ENCODE results near the gene MAPRE3. TPM values are rescaled to one million over a fixed set of nuclear protein-coding genes. Genes with fewer than 3 reads are reported as not detected.

The MAPRE3 gene
- total RNA-seq, 2 experiments from 2014 or later, result 3.2 to 4.1 TPM

- no peaks in the 10 kb centered on the region for H3K4me1 Mint-ChIP-seq
- CTCF ChIA-PET, result no interaction called here
- intact Hi-C loops (cut with DNase I, micrococcal nuclease), result no loop called here
- POLR2A ChIA-PET, result no interaction called here
- no peak overlapping the region for H3K4me3 Mint-ChIP-seq
- H3K36me3 Mint-ChIP-seq (ENCODE audit: low read depth), result no peaks in the 10 kb centered on the region
- H3K27me3 Mint-ChIP-seq, result peaks cover 8% of the 10 kb centered on the region
- DNase-seq (no peak), ATAC-seq (no peak)
- no peak overlapping the region for H3K27ac Mint-ChIP-seq
- no peaks in the 10 kb centered on the region for H3K9me3 Mint-ChIP-seq (ENCODE audit: low read depth)
Measured at GRCh38 chr2:27003007-27003406, 32.6 kb downstream of the MAPRE3 start.

DNA sequence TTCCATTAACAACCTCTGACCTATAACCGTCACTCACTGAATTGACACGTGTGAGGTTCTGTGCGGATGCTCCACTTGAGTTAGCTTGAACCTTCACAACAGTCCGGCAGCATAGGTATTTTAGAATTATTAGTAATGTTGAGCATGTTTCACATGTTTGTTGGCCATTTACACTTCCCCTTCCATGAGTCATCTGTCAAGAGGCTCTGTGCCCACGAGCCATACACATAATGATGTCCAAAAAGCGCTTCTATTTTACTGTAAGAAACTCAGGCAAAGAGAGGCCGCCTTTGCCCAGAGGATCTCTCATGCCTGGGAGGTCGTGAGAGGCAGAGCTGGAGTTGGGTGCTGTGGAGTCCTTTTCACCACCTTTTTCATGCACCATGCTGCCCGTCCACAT, 33.4 kb downstream of the MAPRE3 start:
- intact Hi-C loops (cut with DNase I, micrococcal nuclease), result no loop called here
- no peak for DNase-seq

DNA sequence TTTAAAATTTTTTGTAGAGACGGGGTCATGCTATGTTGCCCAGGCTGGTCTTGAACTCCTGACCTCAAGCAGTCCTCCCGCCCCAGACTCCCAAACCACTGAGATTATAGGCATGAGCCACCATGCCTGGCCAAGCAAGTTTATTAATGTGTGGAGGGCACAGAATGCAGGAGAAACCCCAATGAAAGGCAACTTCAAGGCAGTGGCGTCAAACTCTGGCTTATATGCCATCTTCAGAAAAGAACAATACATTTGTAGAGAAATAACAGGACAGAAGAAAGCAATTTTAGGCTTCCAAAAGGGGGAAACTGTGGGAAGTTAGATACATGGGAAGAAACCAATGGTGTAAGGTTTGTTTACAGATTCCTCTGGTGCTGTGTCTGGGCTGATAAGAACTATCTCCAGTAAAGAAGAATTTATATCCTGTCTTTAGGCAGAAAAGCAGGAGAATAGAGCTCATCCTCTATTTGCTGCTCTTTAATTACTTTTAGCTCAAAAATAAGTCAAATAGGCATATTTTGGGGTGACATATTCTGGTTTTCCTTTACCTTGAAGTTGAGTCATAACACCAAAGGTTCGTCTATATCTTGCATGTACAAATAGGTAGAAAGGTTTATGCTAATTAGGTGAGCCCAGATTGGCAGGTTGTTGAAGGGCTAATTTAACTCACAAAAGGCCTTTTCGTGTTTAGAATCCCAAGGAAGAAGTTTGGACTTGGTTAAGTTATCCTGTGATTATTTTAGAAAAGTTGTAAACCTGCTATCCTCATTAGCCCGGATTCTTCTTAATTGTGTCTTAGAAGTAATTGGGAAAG, 36.4 kb downstream of the MAPRE3 start:
- no peaks in the 10 kb centered on the region for H3K36me3 Mint-ChIP-seq (ENCODE audit: low read depth)
- H3K27ac Mint-ChIP-seq, result no peak overlapping the region
- H3K9me3 Mint-ChIP-seq (ENCODE audit: low read depth), result no peaks in the 10 kb centered on the region
- H3K27me3 Mint-ChIP-seq, result peaks cover 3% of the 10 kb centered on the region
- CTCF ChIA-PET, result interaction anchor here (1.0 to 1.2 kb wide), 2 partner anchors 10 to 44 kb away, joined by 4 to 7 read pairs; no protein-coding TSS in a partner anchor
- POLR2A ChIA-PET, result interaction anchor here (0.6 kb wide), 1 partner anchor 10 kb away, joined by 6 read pairs; no protein-coding TSS in a partner anchor
- no peak overlapping the region for H3K4me3 Mint-ChIP-seq
- no peak for ATAC-seq
- DNase-seq, result no peak
- intact Hi-C loops (cut with DNase I, micrococcal nuclease), result no loop called here
- no peaks in the 10 kb centered on the region for H3K4me1 Mint-ChIP-seq

More for the DNA sequence above, 33.4 kb downstream of the MAPRE3 start:
- Mint-ChIP-seq H3K4me1 (no peaks in the 10 kb centered on the region), H3K36me3 (ENCODE audit: low read depth) (no peaks in the 10 kb centered on the region), H3K9me3 (ENCODE audit: low read depth) (no peaks in the 10 kb centered on the region), H3K27ac (no peak overlapping the region), H3K4me3 (no peak overlapping the region), H3K27me3 (peaks cover 7% of the 10 kb centered on the region)
- CTCF ChIA-PET, result interaction anchor here (1.5 to 1.6 kb wide), 2 partner anchors 13 to 61 kb away, joined by 3 to 13 read pairs; no protein-coding TSS in a partner anchor
- ATAC-seq, result no peak
- POLR2A ChIA-PET, result interaction anchor here (0.6 kb wide), 1 partner anchor 11 kb away, joined by 3 read pairs; no protein-coding TSS in a partner anchor

DNA sequence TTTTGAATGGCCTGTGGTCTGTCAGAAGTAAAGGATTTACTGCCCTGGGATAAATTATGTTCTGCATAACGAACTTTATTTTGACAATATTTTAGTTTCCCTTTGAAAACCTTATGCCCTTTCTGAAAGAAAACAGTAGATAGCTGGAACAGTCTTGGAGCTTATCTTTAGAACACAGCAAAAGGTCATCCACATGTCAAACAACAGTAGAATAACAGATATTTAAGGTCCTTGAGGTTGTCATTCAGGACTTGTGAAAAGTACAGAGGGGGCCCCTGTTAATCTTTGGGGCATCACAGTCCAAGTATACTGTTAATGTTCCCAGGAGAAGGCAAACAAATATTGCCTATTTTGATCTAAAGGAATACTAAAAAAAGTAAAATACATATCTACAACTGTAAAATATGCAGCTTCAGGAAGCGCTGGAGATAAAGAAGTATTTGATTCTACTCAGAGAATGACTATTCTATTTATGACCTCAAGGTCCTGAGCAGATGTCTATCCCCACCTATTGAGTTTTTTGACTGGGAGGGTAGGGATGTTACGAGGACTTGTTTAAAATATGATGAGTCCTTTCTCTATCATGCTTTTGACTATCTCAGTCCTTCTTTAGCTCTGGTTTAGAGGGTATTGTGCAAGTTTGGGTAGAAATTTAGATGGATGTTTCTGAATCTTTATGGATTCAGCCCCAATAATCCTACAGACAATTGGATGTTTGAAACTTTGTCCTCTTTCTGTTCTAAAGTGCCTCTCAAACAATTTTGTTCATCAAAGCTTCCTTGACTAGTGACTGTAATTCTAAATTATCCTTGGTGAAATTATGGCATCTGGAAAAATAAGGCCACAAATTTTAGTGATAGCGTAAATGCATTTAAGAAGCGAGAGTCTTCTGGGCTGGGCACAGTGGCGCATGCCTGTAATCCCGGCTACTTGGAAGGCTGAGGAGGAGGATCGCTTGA, 37.3 kb downstream of the MAPRE3 start:
- intact Hi-C loops (cut with DNase I, micrococcal nuclease), result no loop called here
- ATAC-seq, result no peak

GRCh38 chr2:27008678-27009077, 38.2 kb downstream of the MAPRE3 start:
- no peaks in the 10 kb centered on the region for H3K4me1 Mint-ChIP-seq
- no peak overlapping the region for H3K27ac Mint-ChIP-seq
- ChIA-PET CTCF (interaction anchor here (1.1 to 1.3 kb wide), 2 partner anchors 47 to 162 kb away, joined by 4 to 7 read pairs; no protein-coding TSS in a partner anchor), POLR2A (no interaction called here)
- DNase-seq (no peak), ATAC-seq (no peak)
- no peaks in the 10 kb centered on the region for H3K9me3 Mint-ChIP-seq (ENCODE audit: low read depth)
- no peak overlapping the region for H3K4me3 Mint-ChIP-seq
- intact Hi-C loops (cut with DNase I, micrococcal nuclease), result no loop called here
- peaks cover under 1% of the 10 kb centered on the region for H3K27me3 Mint-ChIP-seq
- H3K36me3 Mint-ChIP-seq (ENCODE audit: low read depth), result no peaks in the 10 kb centered on the region

More for the DNA sequence above, 37.3 kb downstream of the MAPRE3 start:
- Mint-ChIP-seq H3K36me3 (ENCODE audit: low read depth) (no peaks in the 10 kb centered on the region), H3K9me3 (ENCODE audit: low read depth) (no peaks in the 10 kb centered on the region), H3K4me3 (no peak overlapping the region), H3K27me3 (peaks cover 3% of the 10 kb centered on the region), H3K27ac (no peak overlapping the region), H3K4me1 (no peaks in the 10 kb centered on the region)
- CTCF ChIA-PET, result interaction anchor here (1.0 to 1.2 kb wide), 2 partner anchors 9 to 45 kb away, joined by 4 to 7 read pairs; no protein-coding TSS in a partner anchor
- no peak for DNase-seq
- POLR2A ChIA-PET, result no interaction called here

DNA sequence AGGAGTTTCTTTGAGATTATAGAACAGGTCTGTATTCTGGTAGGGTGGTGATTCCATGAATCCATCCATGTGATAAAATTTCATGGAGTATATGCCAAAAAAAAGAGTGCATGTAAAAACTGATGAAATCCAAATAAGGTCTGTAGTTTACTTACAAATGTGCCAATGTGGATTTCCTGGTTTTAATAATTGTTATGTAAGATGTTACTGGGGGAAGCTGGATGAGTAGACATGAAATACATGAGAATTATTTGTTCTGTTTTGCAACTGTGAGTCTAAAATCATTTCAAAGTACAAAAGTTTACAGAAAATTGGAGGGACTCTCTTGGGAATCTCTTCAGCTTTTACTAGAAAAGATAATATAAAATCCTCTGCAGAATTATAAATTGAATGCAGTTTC, 38.6 kb downstream of the MAPRE3 start:
- POLR2A ChIA-PET, result no interaction called here
- no peaks in the 10 kb centered on the region for H3K9me3 Mint-ChIP-seq (ENCODE audit: low read depth)
- no peak overlapping the region for H3K4me3 Mint-ChIP-seq
- H3K27me3 Mint-ChIP-seq, result no peaks in the 10 kb centered on the region
- ATAC-seq (no peak), DNase-seq (no peak)
- no peak overlapping the region for H3K27ac Mint-ChIP-seq
- H3K36me3 Mint-ChIP-seq (ENCODE audit: low read depth), result no peaks in the 10 kb centered on the region
- intact Hi-C loops (cut with DNase I, micrococcal nuclease), result no loop called here
- CTCF ChIA-PET, result interaction anchor here (1.0 to 2.2 kb wide), 4 partner anchors 25 to 163 kb away, joined by 3 to 12 read pairs (median 6); no protein-coding TSS in a partner anchor
- no peaks in the 10 kb centered on the region for H3K4me1 Mint-ChIP-seq

DNA sequence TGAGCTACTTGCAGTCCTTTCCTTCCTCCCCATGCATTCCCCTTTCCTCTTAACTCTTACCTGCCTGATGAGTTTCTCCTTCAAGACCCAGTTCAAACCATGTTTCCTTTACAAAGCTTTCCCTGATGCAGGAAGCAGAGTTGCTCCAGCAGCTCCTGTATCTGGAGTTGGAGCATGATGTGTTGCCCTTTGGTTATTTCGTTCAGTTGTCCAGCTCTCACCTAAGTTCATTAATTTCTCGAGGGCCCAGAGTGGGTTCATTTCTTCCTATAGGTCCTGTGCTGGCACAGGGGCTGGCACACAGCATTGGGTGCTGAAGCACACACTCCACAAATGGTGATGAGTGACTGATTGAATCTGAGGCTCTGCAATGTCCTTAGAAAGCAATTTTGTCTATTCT, 39.3 kb downstream of the MAPRE3 start:
- ATAC-seq, result no peak
- ChIA-PET POLR2A (no interaction called here), CTCF (interaction anchor here (1.0 to 2.2 kb wide), 4 partner anchors 25 to 163 kb away, joined by 3 to 12 read pairs (median 6); no protein-coding TSS in a partner anchor)
- intact Hi-C loops (cut with DNase I, micrococcal nuclease), result no loop called here
- no peaks in the 10 kb centered on the region for H3K27me3 Mint-ChIP-seq
- no peak overlapping the region for H3K4me3 Mint-ChIP-seq
- H3K27ac Mint-ChIP-seq, result no peak overlapping the region
- no peak for DNase-seq
- no peaks in the 10 kb centered on the region for H3K4me1 Mint-ChIP-seq
- no peaks in the 10 kb centered on the region for H3K36me3 Mint-ChIP-seq (ENCODE audit: low read depth)
- H3K9me3 Mint-ChIP-seq (ENCODE audit: low read depth), result no peaks in the 10 kb centered on the region

GRCh38 chr2:27010139-27010538, 39.7 kb downstream of the MAPRE3 start:
- H3K4me1 Mint-ChIP-seq, result no peaks in the 10 kb centered on the region
- no peaks in the 10 kb centered on the region for H3K36me3 Mint-ChIP-seq (ENCODE audit: low read depth)
- CTCF ChIA-PET, result interaction anchor here (0.7 to 2.2 kb wide), 4 partner anchors 24 to 97 kb away, joined by 3 to 12 read pairs (median 5); no protein-coding TSS in a partner anchor
- H3K4me3 Mint-ChIP-seq, result no peak overlapping the region
- no peaks in the 10 kb centered on the region for H3K27me3 Mint-ChIP-seq
- ATAC-seq (no peak), DNase-seq (no peak)
- POLR2A ChIA-PET, result no interaction called here
- no peaks in the 10 kb centered on the region for H3K9me3 Mint-ChIP-seq (ENCODE audit: low read depth)
- no peak overlapping the region for H3K27ac Mint-ChIP-seq
- intact Hi-C loops (cut with DNase I, micrococcal nuclease), result no loop called here

DNA sequence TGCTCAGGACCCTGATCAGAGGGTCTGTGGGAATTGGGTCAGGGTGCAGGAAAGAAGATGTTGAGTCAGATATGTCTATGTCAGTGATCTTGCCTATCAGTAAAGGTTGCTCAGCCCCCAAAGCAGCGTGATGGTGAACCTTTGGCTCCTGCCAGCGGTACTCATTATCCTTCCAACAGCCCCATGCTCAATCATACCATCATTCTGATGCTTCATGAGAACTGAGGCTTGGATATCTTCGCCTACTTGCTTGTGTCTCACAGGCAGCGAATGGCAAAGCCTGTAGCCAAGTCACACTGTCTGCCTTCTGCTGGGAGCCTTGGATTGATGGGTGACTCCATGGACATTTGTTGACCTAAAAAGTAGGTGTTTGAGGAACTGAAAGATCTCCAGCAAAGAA, 43.3 kb downstream of the MAPRE3 start:
- no peaks in the 10 kb centered on the region for H3K36me3 Mint-ChIP-seq (ENCODE audit: low read depth)
- ATAC-seq, result no peak
- intact Hi-C loops (cut with DNase I, micrococcal nuclease), result no loop called here
- no peaks in the 10 kb centered on the region for H3K27me3 Mint-ChIP-seq
- ChIA-PET POLR2A (no interaction called here), CTCF (interaction anchor here (0.7 to 0.8 kb wide), 3 partner anchors 31 to 168 kb away, joined by 3 to 4 read pairs (median 4); no protein-coding TSS in a partner anchor)
- no peak overlapping the region for H3K4me3 Mint-ChIP-seq
- H3K27ac Mint-ChIP-seq, result no peak overlapping the region
- H3K4me1 Mint-ChIP-seq, result no peaks in the 10 kb centered on the region
- DNase-seq, result no peak
- H3K9me3 Mint-ChIP-seq (ENCODE audit: low read depth), result no peaks in the 10 kb centered on the region

DNA sequence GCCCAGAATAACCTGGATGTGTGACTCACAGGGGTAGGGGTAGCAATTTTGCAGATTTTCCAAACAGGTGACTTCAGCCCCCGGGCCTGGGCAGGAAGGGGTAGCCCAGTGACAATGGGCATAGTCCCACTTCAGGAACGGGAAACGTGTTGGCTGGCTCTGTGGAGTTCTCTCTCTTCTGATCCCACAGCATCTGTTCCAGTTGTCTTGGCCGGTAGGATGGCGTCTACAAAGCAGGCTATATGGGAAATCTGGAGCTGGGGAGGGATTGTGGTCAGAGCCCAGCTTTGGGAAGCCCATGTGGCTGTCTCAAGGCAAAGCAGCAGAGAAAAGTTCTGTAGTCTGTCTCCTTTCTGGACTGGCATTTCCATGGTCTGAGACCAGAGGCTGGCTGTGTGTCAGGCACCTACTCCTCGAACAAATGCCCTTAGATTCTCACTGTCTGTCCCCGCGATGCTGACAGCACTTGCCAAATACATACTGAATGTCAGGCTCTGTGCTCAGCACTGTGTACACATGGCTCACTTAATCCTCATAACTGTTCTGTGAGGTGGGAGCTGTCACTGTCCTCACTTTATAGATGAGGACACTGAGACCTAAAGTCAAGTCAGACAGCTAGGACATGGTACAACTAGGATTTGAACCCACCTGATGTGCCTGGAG, 44.5 kb downstream of the MAPRE3 start:
- ChIA-PET CTCF (interaction anchor here (0.7 to 5.0 kb wide), 5 partner anchors 15 to 172 kb away, joined by 4 to 129 read pairs (median 4); no protein-coding TSS in a partner anchor), POLR2A (interaction anchor here (0.7 kb wide), 1 partner anchor 11 kb away, joined by 3 read pairs; no protein-coding TSS in a partner anchor)
- ATAC-seq (no peak), DNase-seq (no peak)
- Mint-ChIP-seq H3K27me3 (no peaks in the 10 kb centered on the region), H3K4me1 (no peaks in the 10 kb centered on the region), H3K9me3 (ENCODE audit: low read depth) (no peaks in the 10 kb centered on the region), H3K4me3 (no peak overlapping the region), H3K27ac (no peak overlapping the region), H3K36me3 (ENCODE audit: low read depth) (no peaks in the 10 kb centered on the region)
- intact Hi-C loops (cut with DNase I, micrococcal nuclease), result no loop called here

Data from activated CD4-positive, alpha-beta T cell treated with anti-CD3 and anti-CD28 coated beads for 36 hours (primary cell).